NCI-H69 (cell line): ENCODE results near the gene CDKAL1.
"Not testable (repeated sequence)": the region's sequence is repeated elsewhere in the genome, so short reads cannot be mapped to it uniquely, and the experiment has no call there.

Source experiments
- DNase-seq: peaks from one replicate; lab custom pipeline; 2025; lab: John Stamatoyannopoulos, UW

CDKAL1 gene

DNA sequence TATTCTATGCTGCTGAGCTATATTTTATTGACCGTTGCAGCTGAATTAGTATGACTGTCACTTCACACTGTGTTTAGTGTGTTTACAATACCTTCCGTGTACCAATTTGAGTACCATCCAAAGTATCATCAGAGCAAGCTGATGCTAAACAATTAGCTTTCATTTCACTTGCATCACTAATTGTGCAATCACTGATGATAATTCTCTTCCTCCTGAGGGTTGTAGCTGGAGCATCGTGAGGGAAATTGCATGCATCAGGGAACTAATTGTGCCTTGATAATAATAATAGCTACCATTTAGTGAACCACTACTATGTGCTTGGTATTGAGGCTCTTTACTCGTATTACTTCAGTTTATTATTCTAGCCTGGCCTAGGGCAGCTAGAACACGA, 674.5 kb downstream of the CDKAL1 start:
- no peak for DNase-seq

DNA sequence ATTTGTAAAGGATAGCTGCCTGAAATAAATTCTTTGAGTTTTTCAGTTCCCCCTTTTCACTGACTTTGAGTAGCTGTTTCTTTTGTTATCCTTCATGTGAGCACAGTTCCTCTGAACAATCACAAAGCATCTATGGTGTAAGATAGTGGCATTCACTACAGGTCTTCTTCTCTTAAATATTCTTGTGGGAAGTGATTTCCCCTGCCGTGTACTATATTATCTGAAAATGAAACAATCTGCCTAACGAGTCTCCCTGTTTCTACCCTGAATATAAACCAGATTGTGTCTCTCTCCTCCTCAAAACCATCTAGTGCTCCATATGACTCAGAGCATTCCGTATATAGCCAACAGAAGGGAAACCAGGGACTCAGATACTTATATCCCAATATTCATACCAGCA, 679.2 kb downstream of the CDKAL1 start:
- DNase-seq = no peak

DNA sequence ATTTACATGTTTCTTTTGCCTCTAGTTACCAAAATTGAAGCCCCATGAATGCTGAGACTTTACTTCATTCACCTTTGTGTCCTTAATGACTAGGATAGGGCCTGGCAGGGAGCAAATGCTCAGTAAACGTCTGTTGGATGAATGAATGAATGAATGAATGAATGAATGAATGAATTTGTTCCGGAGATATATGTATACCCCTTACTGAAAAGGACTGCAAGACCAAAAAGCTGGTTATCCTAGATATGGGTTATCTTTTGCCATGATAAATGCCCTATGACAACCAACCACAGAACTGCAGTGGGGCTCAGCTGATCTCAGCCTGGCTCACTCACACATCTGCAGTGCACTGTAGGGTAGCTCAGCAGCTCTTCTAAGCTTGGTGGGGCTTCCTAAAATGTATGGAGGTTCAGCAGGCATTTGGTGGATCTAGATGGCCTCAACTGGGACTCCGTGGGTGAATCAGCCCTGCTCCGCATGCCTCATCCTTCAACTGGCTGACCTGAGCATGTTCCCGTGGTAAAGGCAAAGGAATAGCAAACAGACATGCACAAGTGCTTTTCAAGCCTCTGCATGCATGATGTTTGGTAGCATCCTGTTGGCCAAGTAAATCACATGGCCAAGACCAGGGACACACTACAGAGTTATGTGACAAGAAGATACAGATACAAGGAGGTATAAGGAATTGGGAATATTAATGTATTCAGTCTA, 680.6 kb downstream of the CDKAL1 start:
- no peak for DNase-seq

DNA sequence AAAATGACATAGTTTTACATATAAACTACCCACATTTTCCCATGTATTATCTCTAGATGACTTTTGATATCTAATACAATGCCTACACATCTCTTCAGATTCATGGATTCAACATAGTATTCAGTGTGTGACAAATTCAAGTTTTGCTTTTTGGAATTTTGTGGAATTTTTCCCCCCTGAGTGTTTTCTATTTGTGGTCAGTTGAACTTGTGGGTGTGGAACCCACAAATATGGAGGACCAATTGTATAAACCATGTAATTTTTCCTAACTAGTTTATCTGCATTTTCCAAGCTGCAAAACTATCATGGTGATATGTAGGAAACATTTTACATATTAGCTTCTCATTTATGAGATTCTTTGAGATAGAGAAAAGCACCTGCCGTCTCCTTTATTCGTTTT, 685.0 kb downstream of the CDKAL1 start:
- no peak for DNase-seq

GRCh38 chr6:21219856-21220255, 685.6 kb downstream of the CDKAL1 start:
- DNase-seq = no peak

GRCh38 chr6:21220271-21220987, 686.2 kb downstream of the CDKAL1 start:
- DNase-seq = no peak

GRCh38 chr6:21222656-21223055, 688.4 kb downstream of the CDKAL1 start:
- no peak for DNase-seq

DNA sequence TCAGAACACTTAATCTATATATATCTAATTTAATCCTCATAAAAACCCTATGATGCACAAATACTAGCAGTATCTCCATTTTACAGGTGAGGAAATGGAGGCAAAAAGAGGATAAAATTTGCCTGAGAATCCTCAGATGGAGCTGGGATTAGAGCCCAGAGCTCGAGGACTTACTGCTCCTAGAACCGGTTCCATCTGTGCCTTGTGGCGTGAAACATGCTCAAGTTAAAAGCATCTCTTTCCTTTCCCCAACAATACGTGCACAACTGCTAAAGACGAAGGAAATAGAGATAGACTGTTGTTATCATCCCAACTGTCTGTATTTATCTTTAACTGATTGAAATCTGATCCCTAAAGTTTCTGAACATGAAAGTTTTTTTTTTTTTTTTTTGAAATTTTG, 691.7 kb downstream of the CDKAL1 start:
- no peak for DNase-seq

- no peak for DNase-seq
Observed at GRCh38 chr6:21227486-21227885, 693.2 kb downstream of the CDKAL1 start.

- no peak for DNase-seq
Observed at GRCh38 chr6:21228411-21228810, 694.2 kb downstream of the CDKAL1 start.

- no peak for DNase-seq
Observed at GRCh38 chr6:21228876-21229460, 694.7 kb downstream of the CDKAL1 start.

- DNase-seq = no peak
Observed at GRCh38 chr6:21230536-21230935, 696.3 kb downstream of the CDKAL1 start.

- no peak for DNase-seq
Observed at GRCh38 chr6:21235162-21235561, 700.9 kb downstream of the CDKAL1 start.

DNA sequence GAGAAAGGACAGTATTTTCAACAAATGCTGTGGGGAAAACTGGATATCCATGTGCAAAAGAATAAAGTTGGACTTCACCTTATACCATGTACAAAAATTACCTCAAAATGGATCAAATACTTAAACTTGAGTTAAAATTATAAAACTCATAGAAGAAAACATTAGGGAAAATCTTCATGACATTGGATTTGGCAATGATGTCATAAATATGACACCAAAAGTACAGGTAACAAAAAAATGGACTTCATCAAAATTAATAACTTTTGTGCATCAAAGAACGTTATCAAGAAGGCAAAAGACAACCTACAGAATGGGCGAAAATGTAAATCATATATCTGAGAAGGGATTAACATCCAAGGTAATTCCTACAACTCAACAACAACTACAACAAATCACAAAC, 704.0 kb downstream of the CDKAL1 start:
- no peak for DNase-seq

- DNase-seq = no peak
Observed at GRCh38 chr6:21240709-21241108, 706.5 kb downstream of the CDKAL1 start.

- DNase-seq = no peak
Observed at GRCh38 chr6:21241231-21242130, 707.2 kb downstream of the CDKAL1 start.

DNA sequence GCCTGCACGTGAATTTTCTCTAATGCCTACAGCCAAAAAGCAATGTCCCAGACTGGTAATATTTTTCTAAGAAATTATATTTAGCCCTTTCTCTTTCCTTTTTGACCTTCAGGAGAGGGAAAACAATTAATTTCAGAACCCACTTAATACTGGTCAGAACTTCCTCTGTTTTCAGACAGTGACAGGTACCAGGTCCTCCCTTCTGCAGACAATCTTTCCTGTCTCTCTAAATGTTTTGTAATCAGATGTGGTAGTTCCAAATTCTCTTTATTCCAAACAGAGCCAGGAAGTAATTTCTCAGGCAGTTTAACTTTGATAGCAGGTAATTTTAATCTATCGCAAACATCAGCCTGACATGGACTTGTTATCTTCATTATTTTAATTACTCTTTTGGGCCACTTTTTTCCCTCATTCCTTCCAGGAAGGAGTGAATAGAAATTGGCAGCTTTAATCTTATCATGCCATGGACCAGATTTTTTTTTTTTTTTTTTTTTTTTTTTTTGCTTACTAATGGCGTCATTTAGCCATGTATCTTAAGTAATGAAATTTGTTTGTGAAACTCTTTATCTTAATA, 710.7 kb downstream of the CDKAL1 start:
- DNase-seq = no peak

DNA sequence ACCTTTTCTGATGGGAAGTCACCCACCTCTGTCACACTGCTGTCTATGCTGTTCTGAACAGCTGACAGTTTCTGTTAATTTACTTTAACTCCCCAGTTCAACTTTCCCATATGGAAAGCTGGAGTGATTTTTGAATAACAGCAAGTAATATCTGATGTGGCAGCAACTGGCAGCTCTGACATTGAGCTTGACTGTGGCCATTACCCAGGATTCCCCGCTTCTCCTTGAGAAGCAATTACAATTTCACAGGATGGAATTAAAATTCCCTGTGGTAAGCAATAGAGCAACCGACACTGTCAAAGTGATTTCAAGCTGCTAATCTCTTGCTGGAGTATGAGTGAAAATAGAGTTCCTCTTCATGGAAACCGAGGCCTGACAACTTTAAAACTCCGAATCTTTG, 711.2 kb downstream of the CDKAL1 start:
- DNase-seq = no peak

- no peak for DNase-seq
Observed at GRCh38 chr6:21246075-21246474, 711.8 kb downstream of the CDKAL1 start.

GRCh38 chr6:21254460-21254859, 720.2 kb downstream of the CDKAL1 start:
- DNase-seq = not testable (repeated sequence)

DNA sequence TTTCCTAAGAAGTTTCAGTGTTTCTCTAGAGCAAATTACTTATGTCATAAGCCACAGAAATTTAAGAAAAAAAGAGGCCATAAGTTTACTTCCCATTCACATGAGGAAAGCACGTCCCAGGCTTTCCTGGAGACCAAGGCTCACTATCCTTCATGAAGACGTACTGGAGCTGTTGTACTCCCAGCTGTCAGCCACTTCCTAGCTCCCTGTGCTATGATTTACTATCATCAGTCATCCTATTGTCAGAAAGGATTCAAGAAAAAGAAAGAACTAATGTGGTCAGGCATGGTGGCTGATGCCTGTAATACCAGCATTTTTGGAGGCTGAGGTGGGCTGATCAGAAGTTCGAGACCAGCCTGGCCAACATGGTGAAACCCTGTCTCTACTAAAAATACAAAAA, 721.9 kb downstream of the CDKAL1 start:
- DNase-seq = no peak

DNA sequence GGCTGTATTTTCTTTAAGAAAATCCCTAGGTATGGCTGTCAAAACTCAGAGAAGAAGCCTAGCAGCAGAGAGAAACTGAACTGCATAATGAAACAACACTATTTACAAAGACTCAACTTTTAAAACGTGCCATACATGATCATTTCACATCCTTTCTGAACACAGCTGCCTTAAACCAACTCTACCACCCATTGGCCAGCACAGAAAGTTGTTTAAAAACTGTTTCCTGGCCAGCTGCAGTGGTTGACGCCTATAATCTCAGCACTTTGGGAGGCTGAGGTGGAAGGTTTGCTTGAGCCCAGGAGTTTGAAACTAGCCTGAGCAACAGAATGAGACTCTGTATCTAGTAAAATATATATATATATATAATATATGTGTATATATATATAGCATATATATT, 722.9 kb downstream of the CDKAL1 start:
- no peak for DNase-seq
